Activated CD4-positive, alpha-beta T cell treated with anti-CD3 and anti-CD28 coated beads, Interleukin-2, amount 50 U/mL, for 48 hours (primary cell): Measurements from ENCODE around the gene SERTAD3.

Source experiments
- DNase-seq, 2 experiments: peaks; one replicate each; pipeline ENCODE4 v3.0.0-alpha.2; 2020

The SERTAD3 gene

GRCh38 chr19:40407714-40408597 is 36.2 kb downstream of the SERTAD3 start:
- no peak for DNase-seq

GRCh38 chr19:40403262-40403984 is 40.7 kb downstream of the SERTAD3 start:
- DNase-seq, result peak; percentile 93

GRCh38 chr19:40400559-40400958 is 43.6 kb downstream of the SERTAD3 start:
- no peak for DNase-seq

GRCh38 chr19:40398417-40399131 is 45.6 kb downstream of the SERTAD3 start:
- peak; percentile 72 to 73 for DNase-seq

- no peak for DNase-seq
Observed at GRCh38 chr19:40397568-40397906, 46.6 kb downstream of the SERTAD3 start.

- no peak for DNase-seq
Observed at GRCh38 chr19:40396886-40397567, 47.1 kb downstream of the SERTAD3 start.

- DNase-seq, result no peak
Observed at GRCh38 chr19:40395956-40396355, 48.2 kb downstream of the SERTAD3 start.

- DNase-seq, result no peak
Observed at GRCh38 chr19:40394816-40395210, 49.3 kb downstream of the SERTAD3 start.

GRCh38 chr19:40393894-40394815 is 50.0 kb downstream of the SERTAD3 start:
- DNase-seq, result no peak

GRCh38 chr19:40392894-40393517 is 51.1 kb downstream of the SERTAD3 start:
- DNase-seq, result no peak

GRCh38 chr19:40392123-40392522 is 52.0 kb downstream of the SERTAD3 start:
- DNase-seq, result no peak
